GM13976 (cell line): ENCODE measurements around the gene TIMP2.

Experiments used
- DNase-seq: peaks from one replicate; pipeline ENCODE4 v3.0.0; 2012; ENCODE audit warnings: low spot score
- CTCF ChIP-seq: IDR thresholded peaks from 2 replicates; pipeline ENCODE4 v1.5.1; 2012; ENCODE audit warnings: borderline replicate concordance, mild to moderate bottlenecking; ENCODE audit not compliant: insufficient read depth; ENCODE audit errors: extremely low read depth, missing control alignments, control extremely low read depth
- in situ Hi-C: fragments of 300-500 bp; cut with MboI; formaldehyde crosslinking; loops from one replicate; pipeline ENCODE4 v1.12.0; 2022; ENCODE audit warnings: low sequenced_read_pairs, mixed read lengths, inconsistent platforms; ENCODE audit not compliant: unreplicated experiment

TIMP2 gene

GRCh38 chr17:78840780-78841611, 84.2 kb downstream of the TIMP2 start, which contains the start of gene USP36:
TSS of gene USP36 (minus strand) at chr17:78840814. CDS start at chr17:78836363, 4,451 bp downstream.
- DNase-seq, result peak; percentile 99
- in situ Hi-C loops, result no loop called here
- no peak for TF ChIP-seq CTCF

GRCh38 chr17:78840530-78840779, 84.7 kb downstream of the TIMP2 start:
- in situ Hi-C loops, result no loop called here
- TF ChIP-seq CTCF, result no peak
- no peak for DNase-seq

- no peak for TF ChIP-seq CTCF
- in situ Hi-C loops, result no loop called here
- DNase-seq, result peak; percentile 63
Measured at GRCh38 chr17:78839762-78840529, 85.2 kb downstream of the TIMP2 start.

GRCh38 chr17:78839235-78839761, 85.9 kb downstream of the TIMP2 start:
- no peak for DNase-seq
- no peak for TF ChIP-seq CTCF
- in situ Hi-C loops, result no loop called here

GRCh38 chr17:78838574-78839005, 86.6 kb downstream of the TIMP2 start:
- in situ Hi-C loops, result no loop called here
- TF ChIP-seq CTCF, result no peak
- no peak for DNase-seq

GRCh38 chr17:78836420-78837021, 88.7 kb downstream of the TIMP2 start:
- no peak for TF ChIP-seq CTCF
- in situ Hi-C loops, result no loop called here
- DNase-seq, result no peak
